HG03520 (cell line): ENCODE measurements around the gene MBTPS1.

Experiments used
- ATAC-seq: cut with Tn5 transposase; IDR thresholded peaks from one replicate; pipeline ENCODE4 v1.9.1; 2021; ENCODE audit warnings: mild to moderate bottlenecking, moderate library complexity; ENCODE audit not compliant: unreplicated experiment

The MBTPS1 gene

DNA sequence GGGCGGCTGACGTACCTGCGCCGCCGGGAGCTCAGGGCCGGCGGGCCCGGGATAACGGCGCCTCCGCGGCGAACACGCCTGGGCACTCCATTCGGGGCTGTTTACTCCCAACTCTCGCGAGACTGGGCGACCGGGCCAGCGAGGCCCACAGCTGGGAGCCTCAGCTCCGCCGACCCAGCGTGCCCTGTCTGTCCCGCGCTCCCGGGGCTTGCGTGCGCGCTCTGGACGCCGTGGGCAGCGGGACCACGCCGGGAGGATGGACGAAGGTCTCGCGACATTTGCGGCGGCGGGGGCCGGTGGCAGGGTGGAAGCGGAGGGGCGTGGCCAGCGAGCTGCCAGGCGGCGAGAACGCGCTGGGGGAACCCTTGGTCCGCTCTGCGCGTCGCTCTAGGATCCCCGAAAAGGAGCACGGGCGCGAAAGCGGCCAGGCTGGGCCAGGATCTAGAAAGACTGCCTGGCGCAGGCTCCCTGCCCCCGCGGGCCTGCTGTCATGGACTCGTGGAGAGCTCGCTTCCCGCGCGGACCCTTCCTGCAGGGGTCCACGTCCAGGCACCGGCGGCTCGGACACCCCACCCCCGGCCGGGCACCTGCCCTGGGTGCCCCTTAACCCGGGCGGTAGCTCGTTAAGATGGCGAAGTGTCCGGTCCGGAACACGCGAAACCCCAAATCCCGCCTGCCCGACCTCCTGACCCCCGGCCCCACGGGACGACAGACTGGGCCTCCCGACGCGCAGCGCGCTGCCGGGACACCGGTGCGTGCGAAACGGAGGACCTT lies at the start of gene MBTPS1:
Gene MBTPS1 (minus strand): TSS at position 223 of the 774 bp plus-strand sequence. CDS start 15,159 bp downstream, outside the sequence.
- peak; percentile 93 for ATAC-seq

DNA sequence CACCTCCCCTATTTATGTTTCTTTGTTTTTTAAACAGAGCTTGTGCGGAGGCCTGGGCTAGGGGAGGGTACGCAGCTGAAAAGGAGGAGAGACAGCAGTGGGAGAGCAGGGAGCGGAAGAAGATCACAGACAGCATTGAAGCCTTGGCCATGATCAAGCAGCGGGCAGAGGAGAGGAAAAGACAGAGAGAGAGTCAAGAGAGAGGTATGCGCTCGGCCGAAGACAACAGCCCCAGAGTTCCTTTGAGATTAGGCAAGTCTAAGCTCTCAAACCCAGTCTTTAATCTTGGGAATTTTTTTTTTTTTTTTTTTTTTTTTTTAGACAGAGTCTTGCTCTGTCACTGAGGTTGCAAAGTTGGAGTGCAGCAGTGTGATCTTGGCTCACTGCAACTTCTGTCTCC lies 49.0 kb upstream of the MBTPS1 start:
- ATAC-seq: no peak

DNA sequence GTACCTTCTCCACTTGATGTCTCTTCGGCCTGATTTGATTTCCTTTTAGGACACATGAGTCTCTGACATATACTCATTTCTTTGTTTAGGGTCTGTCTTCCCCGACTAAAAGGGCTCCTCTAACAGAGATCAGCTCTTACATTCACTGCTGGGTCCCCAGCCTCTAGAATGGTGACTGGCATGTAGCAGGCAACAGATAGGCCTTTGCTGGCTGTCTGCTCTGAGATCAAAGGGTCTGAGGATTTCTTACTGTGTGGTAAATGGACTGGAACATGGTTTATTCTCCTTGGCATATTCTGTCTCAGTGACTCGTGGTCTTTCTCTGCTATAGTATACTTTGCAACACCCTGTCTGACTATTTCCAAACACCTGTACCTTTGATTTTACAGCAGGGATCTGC lies 45.1 kb upstream of the MBTPS1 start:
- ATAC-seq: no peak

DNA sequence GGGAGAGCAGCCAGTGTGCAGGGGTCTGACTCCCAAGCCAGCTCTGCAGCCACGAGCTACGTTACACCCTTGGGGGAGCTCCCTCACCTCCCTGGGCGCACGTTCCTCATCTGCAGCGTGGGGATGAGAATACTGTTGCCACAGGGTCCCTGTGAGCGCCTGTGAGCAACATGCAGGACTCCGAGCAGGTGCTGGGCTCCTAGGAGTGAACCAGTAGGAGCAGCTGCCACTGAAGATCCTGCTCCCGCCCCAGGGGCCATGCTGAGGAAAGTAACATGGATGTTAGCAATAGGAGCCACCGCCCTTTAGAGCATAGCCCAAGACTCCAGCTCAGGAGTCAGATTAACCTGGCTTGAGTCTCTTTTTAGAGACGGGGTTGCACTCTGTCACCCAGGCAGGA lies 44.3 kb upstream of the MBTPS1 start:
- no peak for ATAC-seq

DNA sequence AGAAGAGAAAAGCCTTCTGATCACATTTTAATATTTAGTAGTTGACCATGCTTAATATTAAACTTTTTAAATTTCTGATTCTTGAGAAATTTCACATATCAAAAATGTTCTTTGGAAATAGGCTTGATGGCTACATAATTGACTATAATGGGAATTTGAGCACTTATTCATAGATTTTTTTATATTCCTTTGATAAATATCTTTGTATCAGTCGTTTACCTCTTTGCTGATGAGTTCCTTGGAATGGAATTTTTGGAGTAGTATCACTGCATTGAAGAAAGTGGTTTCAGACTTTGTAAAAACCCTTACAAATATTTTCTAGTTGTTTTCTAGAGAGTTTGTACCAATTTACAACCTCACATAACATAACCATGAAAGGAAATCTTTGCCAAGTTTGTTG lies 43.1 kb upstream of the MBTPS1 start:
- no peak for ATAC-seq

DNA sequence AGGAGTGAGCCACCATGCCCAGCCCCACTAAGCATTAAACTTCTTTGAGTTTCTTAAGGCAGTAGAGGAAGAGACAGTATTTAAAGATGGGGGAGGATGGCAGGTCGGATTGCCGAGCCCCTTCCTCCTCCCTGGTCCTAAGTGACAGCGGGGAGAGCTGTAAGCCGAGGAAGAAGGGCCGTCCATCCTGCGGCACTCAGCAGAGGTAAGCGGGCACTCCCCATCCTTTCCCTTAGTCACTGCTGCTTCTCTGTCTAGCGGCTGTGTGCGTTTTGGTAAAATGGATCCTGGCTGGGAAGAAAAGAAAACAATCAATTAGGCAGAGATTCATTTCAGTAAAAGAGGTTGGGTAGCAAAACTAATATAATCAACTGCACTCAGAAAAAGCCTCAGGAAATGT lies 42.3 kb upstream of the MBTPS1 start:
- ATAC-seq: no peak

DNA sequence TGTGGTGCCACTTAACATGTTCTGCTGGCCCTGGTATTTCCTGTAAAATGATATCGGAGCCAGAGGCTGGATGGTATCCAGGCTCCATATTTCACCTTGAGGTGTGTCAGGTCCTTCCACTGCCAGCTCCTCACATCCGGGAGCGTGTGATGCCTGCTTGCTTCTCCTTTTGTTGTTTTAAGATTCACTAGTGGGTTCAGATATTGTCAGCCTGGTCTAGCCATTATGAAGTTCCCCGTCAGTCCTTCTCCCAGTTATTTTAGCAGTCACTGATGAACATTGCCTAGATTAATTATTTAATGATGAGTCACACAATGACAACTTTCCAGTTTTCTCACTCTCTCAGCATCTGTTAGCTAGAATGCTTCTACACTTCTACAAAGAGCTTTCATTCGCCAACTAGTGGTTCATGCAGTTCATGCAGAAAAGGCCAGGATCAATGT lies 39.6 kb upstream of the MBTPS1 start:
- no peak for ATAC-seq

DNA sequence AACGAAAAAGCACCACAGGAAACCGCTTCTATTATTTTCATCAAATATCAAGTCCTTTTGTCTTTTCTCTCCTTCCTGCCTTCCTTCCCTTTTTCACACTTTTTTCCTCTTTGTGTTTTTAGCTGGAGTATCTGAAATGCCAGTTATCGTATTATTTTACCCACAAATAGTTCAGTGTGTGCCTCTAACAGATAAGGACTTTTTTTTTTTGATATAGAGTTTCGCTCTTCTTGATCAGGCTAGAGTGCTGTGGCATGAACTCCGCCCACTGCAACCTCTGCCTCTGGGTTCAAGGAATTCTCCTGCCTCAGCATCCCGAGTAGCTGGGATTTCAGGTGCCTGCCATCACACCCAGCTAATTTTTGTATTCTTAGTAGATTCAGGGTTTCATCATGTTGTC lies 39.0 kb upstream of the MBTPS1 start:
- ATAC-seq: no peak

DNA sequence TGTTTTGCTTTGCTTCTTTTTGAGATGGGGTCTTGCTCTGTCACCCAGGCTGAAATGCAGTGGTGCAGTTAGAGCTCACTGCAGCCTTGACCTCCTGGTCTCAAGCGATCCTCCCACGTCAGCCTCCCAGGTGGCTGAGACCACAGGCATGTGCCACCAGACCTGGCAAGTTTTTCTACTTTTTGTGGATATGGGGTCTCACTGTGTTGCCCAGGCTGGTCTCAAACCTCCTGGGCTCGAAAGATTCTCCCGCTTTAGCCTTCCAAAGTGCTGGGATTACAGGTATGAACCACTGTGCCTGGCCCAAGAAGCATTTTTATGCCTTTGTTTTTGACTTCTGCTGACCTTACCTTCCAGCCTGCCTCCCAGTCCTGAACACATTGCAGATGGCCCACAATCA lies 38.5 kb upstream of the MBTPS1 start:
- ATAC-seq: no peak

DNA sequence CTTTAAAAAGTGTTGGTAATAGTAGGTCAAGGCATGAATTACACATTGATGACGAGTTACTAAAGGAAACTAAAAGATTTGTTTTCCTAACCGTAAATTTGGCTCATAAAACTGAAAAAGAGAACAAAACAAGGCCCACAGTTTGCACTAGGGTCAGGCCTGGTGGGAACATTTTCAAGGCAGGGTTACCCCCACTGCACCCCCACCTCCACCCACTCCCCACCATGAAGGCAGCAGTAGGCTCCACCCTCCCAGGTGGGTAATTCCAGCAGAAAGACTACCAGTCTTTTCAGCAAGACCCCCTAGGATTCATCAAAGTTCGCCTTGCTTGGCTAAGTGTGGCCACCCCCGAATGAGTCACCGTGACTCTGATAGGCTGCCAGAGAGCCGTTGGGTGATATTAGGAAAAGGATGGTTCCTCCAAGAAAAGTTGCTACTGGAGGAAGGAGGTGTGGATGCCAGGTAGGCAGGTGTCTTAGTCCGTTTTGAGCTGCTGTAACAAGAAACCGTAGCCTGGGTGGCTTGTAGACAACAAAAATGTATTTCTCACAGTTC lies 37.0 kb upstream of the MBTPS1 start:
- no peak for ATAC-seq

DNA sequence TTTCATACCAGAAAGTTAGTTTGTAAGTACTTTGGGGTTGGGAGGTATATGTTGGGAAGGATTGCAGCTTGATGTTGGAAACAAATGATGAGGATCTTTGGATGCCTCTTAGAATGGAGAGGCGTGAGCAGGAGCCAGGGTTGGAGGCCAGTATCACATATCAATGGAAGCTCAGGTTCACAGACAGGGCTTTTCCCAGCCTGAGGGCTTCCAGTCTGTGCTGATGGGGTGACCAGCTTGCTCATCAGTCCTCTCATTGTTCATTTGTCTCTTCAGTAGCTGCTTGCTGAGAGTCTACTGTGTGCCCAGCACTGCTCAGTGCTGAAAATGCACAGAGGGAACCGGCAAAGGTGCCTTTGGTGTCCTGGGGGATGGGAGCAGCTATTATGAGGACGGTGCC lies 34.2 kb upstream of the MBTPS1 start:
- no peak for ATAC-seq

DNA sequence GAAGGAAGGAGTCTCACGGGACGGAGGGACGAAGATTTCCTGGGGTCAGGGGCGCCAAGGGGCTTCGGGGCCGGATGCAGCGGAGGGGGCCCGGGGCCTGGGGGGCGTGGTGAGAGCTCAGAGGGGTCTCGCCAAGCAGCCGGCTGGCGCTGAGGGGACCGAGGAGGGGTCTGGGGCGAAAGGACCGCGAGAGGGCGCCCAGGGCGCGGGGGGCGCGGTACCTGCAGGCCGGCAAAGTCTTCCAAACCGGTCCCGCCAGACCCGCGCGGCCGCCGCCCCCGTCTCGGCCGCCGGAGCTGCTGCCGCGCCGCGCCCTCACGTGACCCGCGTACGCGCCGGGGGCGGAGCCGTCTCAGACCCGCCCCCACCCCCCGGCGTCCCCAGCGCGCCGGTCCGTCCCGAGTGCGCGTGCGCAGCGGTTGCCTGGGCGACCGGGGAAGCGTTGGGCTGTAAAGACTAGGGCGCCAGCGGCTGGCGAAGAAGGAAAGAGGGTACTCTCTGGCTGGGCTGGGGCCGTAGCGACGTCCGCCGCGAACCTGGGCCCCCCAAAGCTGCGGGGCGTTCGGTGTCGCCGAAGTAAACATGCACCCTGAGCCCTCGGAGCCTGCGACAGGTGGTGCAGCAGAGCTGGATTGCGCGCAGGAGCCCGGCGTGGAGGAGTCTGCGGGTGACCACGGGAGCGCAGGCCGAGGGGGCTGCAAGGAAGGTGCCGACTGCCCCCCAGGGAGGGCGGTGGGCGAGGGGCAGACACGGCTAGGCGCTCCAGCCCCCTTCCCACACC lies 28.3 kb upstream of the MBTPS1 start, which contains the start of the genes DNAAF1 and HSDL1:
Gene DNAAF1 (plus strand): TSS at position 450 of the 781 bp plus-strand sequence. CDS start 133 bp downstream, at position 583.
Gene HSDL1 (minus strand): TSS at position 319 of the 781 bp plus-strand sequence. CDS start 13,856 bp downstream, outside the sequence.
- peak; percentile 77 for ATAC-seq

DNA sequence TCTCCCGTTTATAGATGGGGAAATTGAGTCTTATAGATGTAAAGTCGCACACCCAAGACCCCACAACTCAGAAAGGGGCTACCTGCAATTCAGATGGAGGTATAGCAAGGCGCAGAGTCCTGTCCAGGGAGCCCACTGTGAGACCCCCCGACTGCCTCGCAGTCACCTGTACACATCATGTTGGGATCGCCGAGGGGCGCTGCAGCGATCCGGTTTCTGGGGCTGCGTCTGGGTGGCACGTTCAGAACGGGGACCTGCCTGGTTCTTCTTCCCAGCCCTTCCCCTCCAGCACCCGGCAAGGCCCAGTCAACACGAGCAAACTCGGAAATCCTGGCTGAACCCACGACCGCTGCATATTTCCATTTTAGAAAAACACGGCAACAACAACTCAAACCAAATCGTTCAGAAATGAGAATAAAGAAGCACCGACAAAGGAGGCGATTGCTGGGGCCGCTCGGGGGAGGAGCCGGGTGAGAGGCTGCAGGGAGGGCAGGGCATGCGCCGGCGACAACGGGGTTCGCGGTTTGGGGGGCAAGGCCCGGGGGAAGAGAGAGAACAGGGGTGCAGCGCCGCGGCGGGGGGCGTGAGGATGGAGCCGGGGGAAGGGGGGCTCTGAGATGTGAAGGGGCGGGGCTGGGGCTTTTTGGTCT lies 27.6 kb upstream of the MBTPS1 start:
- no peak for ATAC-seq

DNA sequence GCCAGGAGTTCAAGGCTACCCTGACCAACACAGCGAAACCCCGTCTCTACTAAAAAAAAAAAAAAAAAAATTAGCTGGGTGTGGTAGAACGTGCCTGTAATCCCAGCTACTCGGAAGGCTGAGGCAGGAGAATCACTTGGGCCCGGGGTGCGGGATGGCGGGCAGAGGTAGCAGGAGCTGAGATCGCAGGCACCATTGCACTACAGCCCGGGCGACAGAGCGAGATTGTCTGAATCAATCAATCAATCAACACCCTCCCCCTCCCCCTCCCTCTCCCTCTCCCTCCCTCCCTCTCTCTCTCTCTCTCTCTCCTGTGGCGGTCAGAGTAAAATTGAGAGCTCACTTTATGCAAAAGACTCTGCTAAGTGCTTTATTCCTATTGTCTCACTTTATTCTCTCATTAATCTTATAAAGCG lies 27.1 kb upstream of the MBTPS1 start:
- ATAC-seq: no peak

DNA sequence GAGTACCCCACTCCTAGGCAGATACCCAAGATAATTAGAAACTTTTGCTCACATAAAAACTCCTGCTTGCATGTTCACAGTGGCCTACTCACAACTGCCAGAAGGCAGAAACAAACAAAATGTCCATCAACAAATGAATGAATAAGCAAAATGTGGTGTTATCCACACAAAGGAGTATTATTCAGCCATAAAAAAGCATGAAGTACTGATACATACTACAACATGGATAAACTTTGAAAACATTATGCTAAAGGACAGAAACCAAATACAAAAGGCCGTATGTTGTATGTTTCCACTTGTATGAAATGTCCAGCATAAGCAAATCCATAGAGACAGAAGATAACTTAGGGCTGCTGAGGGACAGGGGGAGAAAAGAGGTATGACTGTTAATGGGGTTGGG lies 26.3 kb upstream of the MBTPS1 start:
- ATAC-seq: no peak

DNA sequence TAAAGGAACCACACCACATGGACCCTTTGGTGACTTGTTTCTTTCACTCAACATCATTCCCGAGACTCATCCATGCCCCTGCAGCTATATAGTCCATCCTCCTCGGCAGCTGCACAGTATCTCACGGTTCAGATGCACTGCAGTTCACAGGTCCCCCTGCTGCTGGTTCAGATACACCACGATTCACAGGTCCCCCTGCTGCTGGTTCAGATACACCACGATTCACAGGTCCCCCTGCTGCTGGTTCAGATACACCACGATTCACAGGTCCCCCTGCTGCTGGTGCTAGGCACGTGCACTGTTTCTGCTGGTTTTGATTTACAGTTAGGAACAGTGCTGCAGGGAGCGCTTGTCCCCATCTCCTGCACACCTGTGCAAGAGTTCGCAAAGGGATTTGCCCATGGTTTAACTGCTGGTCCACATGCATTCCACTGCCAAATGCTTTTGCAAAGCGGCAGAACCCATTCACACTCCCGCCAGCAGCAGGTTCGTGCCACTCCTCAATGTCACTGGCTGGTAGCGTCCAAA lies 24.5 kb upstream of the MBTPS1 start:
- no peak for ATAC-seq

DNA sequence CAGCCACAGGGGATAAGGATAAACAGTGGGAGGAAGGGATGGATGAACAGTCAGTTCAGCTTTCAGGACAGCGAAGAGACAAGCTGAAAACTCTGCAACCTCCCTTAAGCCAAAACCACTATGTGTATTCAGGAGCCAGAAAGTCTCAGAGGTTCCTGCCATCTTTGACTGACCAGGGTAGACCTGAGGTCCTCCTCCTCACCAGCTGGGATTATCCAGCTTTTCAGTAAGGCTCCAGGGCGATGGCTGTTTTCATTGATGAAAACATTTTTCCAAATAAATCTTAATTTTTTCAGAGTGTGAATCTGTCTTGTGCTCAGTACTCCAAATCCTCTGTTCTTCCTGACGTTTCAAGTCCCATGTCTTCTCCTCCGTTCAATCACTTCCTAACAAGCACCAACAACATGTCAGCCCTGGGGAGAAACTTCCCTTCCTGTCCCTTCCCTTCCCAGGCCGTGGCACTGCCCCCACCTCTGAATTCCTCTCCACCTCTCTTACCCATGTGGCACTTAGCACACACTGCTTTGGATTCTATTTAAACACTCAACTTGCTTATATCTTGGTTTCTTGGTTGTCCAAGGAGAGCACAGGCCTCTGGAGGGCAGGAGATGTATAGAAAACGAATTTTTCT lies 23.0 kb upstream of the MBTPS1 start:
- ATAC-seq: no peak

DNA sequence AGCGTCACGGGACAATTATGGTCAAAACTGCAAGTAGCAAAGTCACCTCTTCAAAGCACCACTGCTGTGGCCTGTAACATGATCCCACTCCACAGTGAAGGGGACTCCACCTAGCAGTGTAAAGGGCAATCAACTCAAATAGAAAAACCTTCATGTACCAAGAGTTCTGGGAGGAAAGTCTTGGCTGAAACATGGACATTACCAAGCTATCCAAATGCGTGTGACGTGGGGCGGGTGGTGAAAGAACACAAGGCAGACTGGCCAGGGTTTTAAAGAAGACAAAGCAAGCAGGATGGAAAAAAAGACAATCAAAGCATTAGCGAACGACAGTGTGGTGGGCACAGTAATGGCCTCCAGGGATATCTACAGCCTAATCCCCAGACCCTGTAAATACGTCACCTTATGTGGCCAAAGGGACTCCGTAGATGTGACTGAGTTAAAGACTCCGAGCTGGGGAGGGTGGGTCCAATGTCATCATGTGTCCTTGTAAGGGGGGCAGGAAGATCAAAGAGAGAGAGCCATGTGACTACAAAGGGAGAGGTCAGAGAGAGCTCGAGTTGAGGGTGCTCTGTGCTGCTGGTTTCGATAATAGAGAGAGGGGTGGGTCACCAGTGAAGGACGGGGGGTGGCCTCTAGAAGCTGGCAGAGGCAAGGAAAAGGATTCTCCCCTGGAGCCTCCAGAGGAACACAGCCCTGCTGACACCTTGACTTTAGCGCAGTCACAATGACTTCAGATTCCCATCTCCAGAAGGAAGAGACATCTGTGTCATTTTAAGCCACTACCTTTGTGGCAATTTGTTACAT lies 22.3 kb upstream of the MBTPS1 start:
- ATAC-seq: no peak

DNA sequence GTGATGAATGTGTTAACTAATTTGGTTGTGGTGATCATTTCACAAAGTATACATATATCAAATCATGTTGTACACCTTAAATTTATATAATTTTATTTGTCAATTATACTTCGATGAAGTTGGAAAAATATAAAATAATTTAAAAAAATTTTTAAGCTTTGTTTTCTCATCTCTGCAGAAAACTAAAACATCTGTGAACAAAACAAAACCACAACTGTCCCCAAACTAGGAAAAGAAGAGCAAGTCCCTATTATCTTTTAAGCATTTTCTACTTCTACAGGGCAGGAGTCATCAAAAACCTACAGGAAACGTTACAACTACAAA lies 21.7 kb upstream of the MBTPS1 start:
- no peak for ATAC-seq
